Measurements from ENCODE around the gene ZNF620.

Gene ZNF620

DNA sequence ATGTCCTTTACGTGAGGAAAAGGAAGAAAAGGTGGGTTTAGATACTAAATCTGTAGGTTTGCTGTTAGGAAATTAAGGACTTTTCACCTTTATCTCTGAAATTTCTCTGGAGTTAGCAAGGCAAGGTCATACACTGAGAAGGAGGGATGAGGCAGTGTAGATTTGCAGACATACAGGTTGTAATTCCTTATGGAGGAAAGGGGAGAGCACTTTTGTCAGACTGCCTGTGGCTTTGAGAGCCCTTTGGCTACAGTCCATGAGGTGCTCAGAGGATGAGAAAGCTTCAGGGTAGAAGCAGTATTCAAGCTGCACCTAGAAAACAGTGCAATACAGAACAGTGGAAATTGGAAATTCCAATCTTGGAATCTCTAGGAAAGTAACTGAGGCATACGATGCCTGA lies 40.4 kb upstream of the ZNF620 start:
- peak; percentile 25; the same call in 2 of the 3 replicates for ATAC-seq
- TF ChIP-seq TOX (CRISPR knock-in tag; IDR thresholded peaks at IDR 0.05; ENCODE audit: borderline replicate concordance) (no peak; the same call in 1 of the 2 replicates), SNAI2 (CRISPR knock-in tag; IDR thresholded peaks at IDR 0.05) (no peak), ARNTL (CRISPR knock-in tag; IDR thresholded peaks at IDR 0.05; ENCODE audit: borderline replicate concordance, low read depth) (no peak), ZFP3 (CRISPR knock-in tag; IDR thresholded peaks at IDR 0.05) (no peak), BACH2 (CRISPR knock-in tag; IDR thresholded peaks at IDR 0.05; ENCODE audit: borderline replicate concordance) (no peak), ESRRG (CRISPR knock-in tag; IDR thresholded peaks at IDR 0.05) (no peak), ISL1 (CRISPR knock-in tag; IDR thresholded peaks at IDR 0.05) (no peak), CSDC2 (CRISPR knock-in tag; IDR thresholded peaks at IDR 0.05) (no peak), PPARA (CRISPR knock-in tag; IDR thresholded peaks at IDR 0.05; ENCODE audit: borderline replicate concordance) (no peak), ZNF70 (CRISPR knock-in tag; IDR thresholded peaks at IDR 0.05) (no peak), ZC3H10 (CRISPR knock-in tag; IDR thresholded peaks at IDR 0.05) (no peak)
- TF ChIP-seq, protein P1, sequence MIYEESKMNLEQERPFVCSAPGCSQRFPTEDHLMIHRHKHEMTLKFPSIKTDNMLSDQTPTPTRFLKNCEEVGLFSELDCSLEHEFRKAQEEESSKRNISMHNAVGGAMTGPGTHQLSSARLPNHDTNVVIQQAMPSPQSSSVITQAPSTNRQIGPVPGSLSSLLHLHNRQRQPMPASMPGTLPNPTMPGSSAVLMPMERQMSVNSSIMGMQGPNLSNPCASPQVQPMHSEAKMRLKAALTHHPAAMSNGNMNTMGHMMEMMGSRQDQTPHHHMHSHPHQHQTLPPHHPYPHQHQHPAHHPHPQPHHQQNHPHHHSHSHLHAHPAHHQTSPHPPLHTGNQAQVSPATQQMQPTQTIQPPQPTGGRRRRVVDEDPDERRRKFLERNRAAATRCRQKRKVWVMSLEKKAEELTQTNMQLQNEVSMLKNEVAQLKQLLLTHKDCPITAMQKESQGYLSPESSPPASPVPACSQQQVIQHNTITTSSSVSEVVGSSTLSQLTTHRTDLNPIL (CRISPR knock-in tag; IDR thresholded peaks at IDR 0.05; ENCODE audit: low read depth), result no peak
- TF ChIP-seq, protein P2, sequence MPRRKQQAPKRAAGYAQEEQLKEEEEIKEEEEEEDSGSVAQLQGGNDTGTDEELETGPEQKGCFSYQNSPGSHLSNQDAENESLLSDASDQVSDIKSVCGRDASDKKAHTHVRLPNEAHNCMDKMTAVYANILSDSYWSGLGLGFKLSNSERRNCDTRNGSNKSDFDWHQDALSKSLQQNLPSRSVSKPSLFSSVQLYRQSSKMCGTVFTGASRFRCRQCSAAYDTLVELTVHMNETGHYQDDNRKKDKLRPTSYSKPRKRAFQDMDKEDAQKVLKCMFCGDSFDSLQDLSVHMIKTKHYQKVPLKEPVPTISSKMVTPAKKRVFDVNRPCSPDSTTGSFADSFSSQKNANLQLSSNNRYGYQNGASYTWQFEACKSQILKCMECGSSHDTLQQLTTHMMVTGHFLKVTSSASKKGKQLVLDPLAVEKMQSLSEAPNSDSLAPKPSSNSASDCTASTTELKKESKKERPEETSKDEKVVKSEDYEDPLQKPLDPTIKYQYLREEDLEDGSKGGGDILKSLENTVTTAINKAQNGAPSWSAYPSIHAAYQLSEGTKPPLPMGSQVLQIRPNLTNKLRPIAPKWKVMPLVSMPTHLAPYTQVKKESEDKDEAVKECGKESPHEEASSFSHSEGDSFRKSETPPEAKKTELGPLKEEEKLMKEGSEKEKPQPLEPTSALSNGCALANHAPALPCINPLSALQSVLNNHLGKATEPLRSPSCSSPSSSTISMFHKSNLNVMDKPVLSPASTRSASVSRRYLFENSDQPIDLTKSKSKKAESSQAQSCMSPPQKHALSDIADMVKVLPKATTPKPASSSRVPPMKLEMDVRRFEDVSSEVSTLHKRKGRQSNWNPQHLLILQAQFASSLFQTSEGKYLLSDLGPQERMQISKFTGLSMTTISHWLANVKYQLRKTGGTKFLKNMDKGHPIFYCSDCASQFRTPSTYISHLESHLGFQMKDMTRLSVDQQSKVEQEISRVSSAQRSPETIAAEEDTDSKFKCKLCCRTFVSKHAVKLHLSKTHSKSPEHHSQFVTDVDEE (CRISPR knock-in tag; IDR thresholded peaks at IDR 0.05), result no peak
- TF ChIP-seq, protein P3, sequence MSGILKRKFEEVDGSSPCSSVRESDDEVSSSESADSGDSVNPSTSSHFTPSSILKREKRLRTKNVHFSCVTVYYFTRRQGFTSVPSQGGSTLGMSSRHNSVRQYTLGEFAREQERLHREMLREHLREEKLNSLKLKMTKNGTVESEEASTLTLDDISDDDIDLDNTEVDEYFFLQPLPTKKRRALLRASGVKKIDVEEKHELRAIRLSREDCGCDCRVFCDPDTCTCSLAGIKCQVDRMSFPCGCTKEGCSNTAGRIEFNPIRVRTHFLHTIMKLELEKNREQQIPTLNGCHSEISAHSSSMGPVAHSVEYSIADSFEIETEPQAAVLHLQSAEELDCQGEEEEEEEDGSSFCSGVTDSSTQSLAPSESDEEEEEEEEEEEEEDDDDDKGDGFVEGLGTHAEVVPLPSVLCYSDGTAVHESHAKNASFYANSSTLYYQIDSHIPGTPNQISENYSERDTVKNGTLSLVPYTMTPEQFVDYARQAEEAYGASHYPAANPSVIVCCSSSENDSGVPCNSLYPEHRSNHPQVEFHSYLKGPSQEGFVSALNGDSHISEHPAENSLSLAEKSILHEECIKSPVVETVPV (CRISPR knock-in tag; IDR thresholded peaks at IDR 0.05), result no peak
- TF ChIP-seq, protein P4, sequence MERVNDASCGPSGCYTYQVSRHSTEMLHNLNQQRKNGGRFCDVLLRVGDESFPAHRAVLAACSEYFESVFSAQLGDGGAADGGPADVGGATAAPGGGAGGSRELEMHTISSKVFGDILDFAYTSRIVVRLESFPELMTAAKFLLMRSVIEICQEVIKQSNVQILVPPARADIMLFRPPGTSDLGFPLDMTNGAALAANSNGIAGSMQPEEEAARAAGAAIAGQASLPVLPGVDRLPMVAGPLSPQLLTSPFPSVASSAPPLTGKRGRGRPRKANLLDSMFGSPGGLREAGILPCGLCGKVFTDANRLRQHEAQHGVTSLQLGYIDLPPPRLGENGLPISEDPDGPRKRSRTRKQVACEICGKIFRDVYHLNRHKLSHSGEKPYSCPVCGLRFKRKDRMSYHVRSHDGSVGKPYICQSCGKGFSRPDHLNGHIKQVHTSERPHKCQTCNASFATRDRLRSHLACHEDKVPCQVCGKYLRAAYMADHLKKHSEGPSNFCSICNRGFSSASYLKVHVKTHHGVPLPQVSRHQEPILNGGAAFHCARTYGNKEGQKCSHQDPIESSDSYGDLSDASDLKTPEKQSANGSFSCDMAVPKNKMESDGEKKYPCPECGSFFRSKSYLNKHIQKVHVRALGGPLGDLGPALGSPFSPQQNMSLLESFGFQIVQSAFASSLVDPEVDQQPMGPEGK (CRISPR knock-in tag; IDR thresholded peaks at IDR 0.05; ENCODE audit: borderline replicate concordance), result no peak
- TF ChIP-seq, protein P5, sequence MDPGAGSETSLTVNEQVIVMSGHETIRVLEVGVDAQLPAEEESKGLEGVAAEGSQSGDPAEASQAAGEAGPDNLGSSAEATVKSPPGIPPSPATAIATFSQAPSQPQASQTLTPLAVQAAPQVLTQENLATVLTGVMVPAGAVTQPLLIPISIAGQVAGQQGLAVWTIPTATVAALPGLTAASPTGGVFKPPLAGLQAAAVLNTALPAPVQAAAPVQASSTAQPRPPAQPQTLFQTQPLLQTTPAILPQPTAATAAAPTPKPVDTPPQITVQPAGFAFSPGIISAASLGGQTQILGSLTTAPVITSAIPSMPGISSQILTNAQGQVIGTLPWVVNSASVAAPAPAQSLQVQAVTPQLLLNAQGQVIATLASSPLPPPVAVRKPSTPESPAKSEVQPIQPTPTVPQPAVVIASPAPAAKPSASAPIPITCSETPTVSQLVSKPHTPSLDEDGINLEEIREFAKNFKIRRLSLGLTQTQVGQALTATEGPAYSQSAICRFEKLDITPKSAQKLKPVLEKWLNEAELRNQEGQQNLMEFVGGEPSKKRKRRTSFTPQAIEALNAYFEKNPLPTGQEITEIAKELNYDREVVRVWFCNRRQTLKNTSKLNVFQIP (CRISPR knock-in tag; IDR thresholded peaks at IDR 0.05; ENCODE audit: borderline replicate concordance, low read depth), result no peak

DNA sequence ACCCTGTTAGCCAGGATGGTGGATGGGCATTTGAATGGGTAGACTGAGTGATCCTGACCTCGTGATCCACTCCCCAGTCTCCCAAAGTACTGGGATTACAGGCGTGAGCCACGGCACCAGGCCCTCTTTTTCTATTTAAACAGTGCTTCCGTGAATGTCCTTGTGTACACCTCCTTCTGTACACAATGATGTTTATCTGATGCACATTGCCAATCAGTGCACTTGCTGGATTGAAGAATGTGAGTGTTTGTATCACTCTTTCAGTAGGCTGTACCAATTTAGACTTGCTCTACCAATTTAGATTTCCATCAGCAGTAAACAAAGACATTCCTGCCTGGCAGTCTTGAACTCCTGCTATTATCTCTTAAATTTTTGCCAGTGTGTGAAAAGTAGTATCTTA lies 37.8 kb upstream of the ZNF620 start:
- no peak; the same call in 2 of the 3 replicates for ATAC-seq
- TF ChIP-seq, protein P2 (CRISPR knock-in tag; IDR thresholded peaks at IDR 0.05), result no peak
- TF ChIP-seq TCF4 (CRISPR knock-in tag; IDR thresholded peaks at IDR 0.05; ENCODE audit: borderline replicate concordance) (no peak), GLIS3 (CRISPR knock-in tag; IDR thresholded peaks at IDR 0.05) (no peak), CSDC2 (CRISPR knock-in tag; IDR thresholded peaks at IDR 0.05) (no peak), ISL1 (CRISPR knock-in tag; IDR thresholded peaks at IDR 0.05) (no peak), ZNF8 (CRISPR knock-in tag; IDR thresholded peaks at IDR 0.05) (no peak), ESRRG (CRISPR knock-in tag; IDR thresholded peaks at IDR 0.05) (no peak)
- TF ChIP-seq, protein P3 (CRISPR knock-in tag; IDR thresholded peaks at IDR 0.05), result no peak
- TF ChIP-seq, protein P1 (CRISPR knock-in tag; IDR thresholded peaks at IDR 0.05; ENCODE audit: low read depth), result no peak
